GM10266 (cell line): ENCODE data around the gene ICAM1.

Experiments
- DNase-seq: peaks from one replicate; pipeline ENCODE4 v3.0.0; 2012; ENCODE audit errors: extremely low spot score
- TF ChIP-seq, protein P1 (sequence below): IDR thresholded peaks from 2 replicates; pipeline ENCODE4 v1.5.1; 2012; ENCODE audit warnings: mild to moderate bottlenecking, low read depth; ENCODE audit not compliant: control insufficient read depth, insufficient read depth; ENCODE audit errors: missing control alignments

ICAM1 gene

DNA sequence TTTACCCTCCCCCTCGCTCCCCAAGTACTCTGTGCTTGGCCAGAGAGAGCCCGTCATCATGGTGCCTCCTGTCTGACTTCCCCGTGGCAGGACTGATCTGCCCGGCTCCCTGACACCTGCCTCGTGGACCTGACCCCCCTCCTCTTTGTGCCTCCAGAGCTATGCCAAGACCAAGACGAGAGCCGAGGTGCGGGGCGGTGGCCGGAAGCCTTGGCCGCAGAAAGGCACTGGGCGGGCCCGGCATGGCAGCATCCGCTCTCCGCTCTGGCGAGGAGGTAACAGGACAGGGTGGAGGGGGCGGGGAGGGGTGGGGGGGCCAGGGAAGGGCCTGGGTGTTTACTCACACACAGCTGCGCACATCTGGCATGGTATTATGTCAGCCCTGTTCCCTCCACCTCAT lies 14.4 kb upstream of the ICAM1 start:
- no peak for DNase-seq
- TF ChIP-seq, protein P1, sequence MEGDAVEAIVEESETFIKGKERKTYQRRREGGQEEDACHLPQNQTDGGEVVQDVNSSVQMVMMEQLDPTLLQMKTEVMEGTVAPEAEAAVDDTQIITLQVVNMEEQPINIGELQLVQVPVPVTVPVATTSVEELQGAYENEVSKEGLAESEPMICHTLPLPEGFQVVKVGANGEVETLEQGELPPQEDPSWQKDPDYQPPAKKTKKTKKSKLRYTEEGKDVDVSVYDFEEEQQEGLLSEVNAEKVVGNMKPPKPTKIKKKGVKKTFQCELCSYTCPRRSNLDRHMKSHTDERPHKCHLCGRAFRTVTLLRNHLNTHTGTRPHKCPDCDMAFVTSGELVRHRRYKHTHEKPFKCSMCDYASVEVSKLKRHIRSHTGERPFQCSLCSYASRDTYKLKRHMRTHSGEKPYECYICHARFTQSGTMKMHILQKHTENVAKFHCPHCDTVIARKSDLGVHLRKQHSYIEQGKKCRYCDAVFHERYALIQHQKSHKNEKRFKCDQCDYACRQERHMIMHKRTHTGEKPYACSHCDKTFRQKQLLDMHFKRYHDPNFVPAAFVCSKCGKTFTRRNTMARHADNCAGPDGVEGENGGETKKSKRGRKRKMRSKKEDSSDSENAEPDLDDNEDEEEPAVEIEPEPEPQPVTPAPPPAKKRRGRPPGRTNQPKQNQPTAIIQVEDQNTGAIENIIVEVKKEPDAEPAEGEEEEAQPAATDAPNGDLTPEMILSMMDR = no peak

DNA sequence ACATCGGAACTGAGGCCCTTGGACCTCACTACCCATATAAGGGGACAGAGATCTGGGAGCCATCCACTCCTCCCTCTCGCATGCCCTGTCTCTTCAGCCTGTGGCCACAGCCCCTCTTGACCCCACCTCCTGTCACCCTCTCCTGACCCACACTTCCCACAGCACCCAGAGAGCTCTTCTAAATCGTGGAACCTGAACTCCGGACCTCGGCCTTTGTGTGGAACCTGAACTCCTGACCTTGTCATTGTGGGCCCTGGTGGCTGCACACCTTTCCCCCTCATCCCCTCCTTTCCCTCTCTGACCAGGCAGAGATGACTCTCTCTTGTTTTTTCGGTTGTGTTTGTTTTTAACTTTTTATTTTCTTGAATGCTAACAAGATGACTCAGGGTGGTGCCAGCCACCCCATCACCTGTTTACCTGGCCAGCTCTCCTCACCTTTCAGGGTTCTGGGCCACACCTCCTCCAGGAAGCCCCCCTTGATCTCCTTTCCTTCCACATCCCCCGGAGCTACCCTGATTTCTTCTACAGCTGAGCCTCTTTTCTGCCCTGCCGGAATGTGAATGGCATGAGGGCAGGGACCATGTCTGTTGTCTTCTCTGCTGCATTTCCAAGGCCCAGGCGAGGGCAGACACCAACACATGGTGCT lies 13.8 kb upstream of the ICAM1 start:
- TF ChIP-seq, protein P1 = no peak
- no peak for DNase-seq

DNA sequence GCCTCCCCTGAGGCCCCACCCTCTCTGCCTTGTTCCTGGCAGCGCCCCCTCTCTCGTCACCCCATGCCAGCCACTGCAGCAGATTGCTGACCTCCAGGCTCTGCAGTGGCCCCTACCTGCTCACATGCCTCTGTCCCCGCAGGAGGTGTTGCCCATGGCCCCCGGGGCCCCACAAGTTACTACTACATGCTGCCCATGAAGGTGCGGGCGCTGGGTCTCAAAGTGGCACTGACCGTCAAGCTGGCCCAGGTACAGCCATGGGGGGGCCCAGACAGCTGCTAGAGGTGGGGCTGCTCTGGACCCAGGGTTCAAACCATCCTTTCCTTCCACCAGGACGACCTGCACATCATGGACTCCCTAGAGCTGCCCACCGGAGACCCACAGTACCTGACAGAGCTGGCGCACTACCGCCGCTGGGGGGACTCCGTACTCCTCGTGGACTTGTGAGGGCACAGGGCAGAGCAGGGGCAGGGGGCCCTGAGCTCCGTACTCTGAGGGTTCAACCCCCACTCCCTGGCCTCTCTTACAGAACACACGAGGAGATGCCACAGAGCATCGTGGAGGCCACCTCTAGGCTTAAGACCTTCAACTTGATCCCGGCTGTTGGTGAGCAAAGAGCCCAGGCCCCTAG lies 12.7 kb upstream of the ICAM1 start:
- TF ChIP-seq, protein P1 = no peak
- DNase-seq = no peak

DNA sequence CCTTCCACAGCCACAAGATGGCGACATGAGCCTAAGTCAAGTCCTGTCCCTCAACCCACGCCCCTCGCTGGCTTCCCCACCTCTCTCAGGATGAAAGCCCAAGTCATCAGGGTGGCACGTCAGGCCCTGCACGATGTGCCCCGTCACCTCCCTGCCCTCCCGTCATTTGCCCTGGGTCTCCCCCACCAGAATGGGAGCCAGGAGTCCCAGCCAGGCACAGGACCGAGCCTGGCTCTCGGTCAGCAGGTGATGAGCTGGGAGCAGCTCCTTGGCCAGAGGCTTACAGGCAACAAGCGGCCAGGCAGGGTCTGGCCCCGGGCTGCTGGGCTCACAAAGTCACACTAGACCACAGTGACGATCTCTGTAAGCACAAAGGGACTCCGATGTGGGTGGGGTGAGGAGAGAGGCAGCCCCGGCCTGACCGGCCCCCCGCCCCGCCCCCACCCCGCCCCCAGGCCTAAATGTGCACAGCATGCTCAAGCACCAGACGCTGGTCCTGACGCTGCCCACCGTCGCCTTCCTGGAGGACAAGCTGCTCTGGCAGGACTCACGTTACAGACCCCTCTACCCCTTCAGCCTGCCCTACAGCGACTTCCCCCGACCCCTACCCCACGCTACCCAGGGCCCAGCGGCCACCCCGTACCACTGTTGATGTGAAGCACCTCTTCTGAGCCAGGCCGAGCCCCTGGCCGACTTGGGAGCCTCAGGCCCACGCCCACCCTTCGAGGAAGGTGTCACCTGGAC lies 11.6 kb upstream of the ICAM1 start:
- TF ChIP-seq, protein P1 = peak; percentile 76
- peak; percentile 83 for DNase-seq

DNA sequence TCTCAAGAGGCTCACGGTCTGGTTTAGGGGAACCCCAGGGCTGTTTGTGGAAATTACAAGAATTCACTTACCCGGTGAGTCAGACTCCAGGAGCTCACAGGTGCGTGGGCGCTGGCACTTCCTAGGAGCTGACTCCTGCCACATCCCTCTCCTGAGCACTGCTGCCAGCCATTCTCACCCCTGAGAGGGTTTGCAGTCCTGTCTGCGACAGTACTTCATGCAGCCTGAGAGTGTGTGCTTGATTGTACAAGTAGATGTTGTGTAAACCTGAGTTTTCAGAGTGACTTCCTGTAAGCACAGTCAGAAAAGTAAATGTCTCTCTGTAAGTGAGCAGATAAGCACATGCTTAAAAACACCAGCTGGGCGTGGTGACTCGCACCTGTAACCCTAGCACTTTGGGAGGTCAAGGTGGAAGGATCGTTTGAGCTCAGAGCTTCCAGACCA lies 10.8 kb upstream of the ICAM1 start:
- no peak for DNase-seq
- TF ChIP-seq, protein P1 = no peak

DNA sequence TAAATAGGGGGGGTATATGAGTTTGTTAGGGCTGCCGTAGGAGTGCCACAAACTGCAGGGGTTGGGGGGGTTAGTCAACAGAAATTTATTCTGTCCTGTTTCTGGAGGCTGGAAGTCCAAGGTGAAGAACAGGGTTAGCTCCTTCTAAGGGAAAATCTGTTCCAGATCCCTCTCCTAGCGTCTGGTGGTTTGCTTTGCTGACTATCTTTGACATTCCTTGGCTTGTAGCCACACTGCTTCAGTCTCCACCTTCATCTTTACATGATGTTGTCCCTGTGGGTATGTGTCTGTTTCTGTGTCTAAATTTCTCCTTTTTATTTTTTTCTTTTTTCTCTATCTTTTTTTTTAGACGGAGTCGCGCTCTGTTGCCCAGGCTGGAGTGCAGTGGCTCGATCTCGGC lies 8.1 kb upstream of the ICAM1 start:
- no peak for DNase-seq
- TF ChIP-seq, protein P1 = no peak

DNA sequence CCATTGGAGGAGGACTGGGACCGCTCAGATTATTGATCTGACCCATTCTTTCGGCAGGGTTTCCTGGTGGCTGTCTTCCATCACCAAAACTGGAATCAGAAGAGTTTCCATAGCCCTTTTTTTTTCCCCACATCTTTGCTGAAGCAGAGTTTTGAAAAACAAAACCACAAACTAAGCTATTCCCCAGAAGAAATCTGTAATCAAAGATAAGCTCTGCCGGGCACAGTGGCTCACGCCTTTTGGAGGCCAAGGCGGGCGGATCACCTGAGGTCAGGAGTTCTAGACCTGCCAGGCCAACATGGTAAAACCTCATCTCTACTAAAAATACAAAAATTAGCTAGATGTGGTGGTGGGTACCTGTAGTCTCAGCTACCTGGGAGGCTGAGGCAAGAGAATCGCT lies 4.2 kb upstream of the ICAM1 start:
- DNase-seq = no peak
- TF ChIP-seq, protein P1 = no peak
